Measurements from ENCODE around the gene WBP2.

DNA sequence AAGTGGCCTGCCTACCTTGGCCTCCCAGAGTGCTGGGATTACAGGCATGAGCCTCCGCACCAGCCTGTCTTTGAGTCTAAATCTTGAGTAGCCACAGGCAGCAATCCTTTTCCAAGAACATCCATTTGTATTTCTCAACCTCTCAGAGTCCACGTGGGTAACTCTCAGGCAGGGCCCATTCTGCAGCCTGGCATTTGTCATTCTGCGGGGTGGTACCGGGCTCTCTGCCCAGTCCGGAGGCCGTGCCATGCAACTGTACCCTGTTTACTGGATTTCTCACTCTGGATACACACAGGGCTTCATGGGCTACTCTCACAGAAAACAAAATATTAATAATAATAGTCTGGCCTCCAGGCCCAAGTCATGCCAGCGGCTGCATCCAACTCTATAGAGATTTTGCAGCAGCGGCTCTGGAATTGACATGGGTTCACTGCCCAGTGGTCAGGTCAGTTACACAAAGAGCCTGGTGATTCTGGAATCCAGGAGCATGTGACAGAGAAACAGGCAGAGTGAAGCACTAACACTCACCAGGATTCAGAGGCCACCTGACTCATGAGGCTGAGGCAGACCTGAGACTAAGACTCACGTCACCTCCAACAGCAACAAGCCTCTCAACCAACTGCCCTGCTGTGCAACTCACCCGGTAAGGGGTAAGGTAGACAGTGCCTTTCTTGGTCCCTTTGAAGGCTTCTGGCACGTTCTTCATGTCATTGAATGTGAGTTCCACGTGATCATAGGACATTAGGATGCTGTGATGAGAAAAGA is 4.0 kb downstream of the WBP2 start:
- TF ChIP-seq, protein P1, sequence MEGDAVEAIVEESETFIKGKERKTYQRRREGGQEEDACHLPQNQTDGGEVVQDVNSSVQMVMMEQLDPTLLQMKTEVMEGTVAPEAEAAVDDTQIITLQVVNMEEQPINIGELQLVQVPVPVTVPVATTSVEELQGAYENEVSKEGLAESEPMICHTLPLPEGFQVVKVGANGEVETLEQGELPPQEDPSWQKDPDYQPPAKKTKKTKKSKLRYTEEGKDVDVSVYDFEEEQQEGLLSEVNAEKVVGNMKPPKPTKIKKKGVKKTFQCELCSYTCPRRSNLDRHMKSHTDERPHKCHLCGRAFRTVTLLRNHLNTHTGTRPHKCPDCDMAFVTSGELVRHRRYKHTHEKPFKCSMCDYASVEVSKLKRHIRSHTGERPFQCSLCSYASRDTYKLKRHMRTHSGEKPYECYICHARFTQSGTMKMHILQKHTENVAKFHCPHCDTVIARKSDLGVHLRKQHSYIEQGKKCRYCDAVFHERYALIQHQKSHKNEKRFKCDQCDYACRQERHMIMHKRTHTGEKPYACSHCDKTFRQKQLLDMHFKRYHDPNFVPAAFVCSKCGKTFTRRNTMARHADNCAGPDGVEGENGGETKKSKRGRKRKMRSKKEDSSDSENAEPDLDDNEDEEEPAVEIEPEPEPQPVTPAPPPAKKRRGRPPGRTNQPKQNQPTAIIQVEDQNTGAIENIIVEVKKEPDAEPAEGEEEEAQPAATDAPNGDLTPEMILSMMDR (IDR thresholded peaks at IDR 0.05) = no peak
- TF ChIP-seq POLR2A (IDR thresholded peaks at IDR 0.05) = no peak

Measured in thyroid gland (tissue), 4 donors.